Thoracic aorta (tissue), 2 donors: Measurements from ENCODE around the gene ATF6. TPM values are rescaled to one million over a fixed set of nuclear protein-coding genes. Genes with fewer than 3 reads are reported as not detected.

Source experiments
- ATAC-seq: fragments of 150-250 bp; one replicate; pipeline ENCODE4 v1.8.0; 2017; ENCODE audit warnings: low read depth; ENCODE audit not compliant: insufficient number of reproducible peaks, low FRiP score
- DNase-seq: peaks from one replicate; pipeline ENCODE4 v3.0.0-alpha.2; 2020; ENCODE audit warnings: low spot score
- H3K27ac ChIP-seq, 2 donors: fragments of 200-600 bp; sonication (generic); 1 replicate in 1 of 2; 2 replicates in 1 of 2; pipeline ENCODE4 v1.5.1; 2016; ENCODE audit warnings: mild to moderate bottlenecking in 2 of 2, moderate library complexity in 2 of 2
- H3K27me3 ChIP-seq: fragments of 200-600 bp; sonication (generic); replicated peaks from 2 replicates; pipeline ENCODE4 v1.6.0; 2016; ENCODE audit warnings: mild to moderate bottlenecking; ENCODE audit not compliant: insufficient read depth
- H3K36me3 ChIP-seq: fragments of 200-600 bp; sonication (generic); one replicate; pipeline ENCODE4 v1.5.1; 2016
- H3K4me1 ChIP-seq, 2 donors: fragments of 200-600 bp; sonication (generic); 1 replicate in 1 of 2; 2 replicates in 1 of 2; pipeline versions ENCODE4 v1.5.1 to v1.6.0; 2016; ENCODE audit warnings: low read depth in 2 of 2, mild to moderate bottlenecking in 1 of 2; ENCODE audit not compliant: control insufficient read depth in 1 of 2
- H3K4me3 ChIP-seq: fragments of 200-600 bp; sonication (generic); 2 replicates; pipeline ENCODE4 v1.5.1; 2016; ENCODE audit warnings: mild to moderate bottlenecking
- H3K9me3 ChIP-seq: fragments of 200-600 bp; sonication (generic); 2 replicates; pipeline ENCODE4 v1.5.1; 2016
- CTCF ChIP-seq: fragments of 200-600 bp; sonication (generic); IDR thresholded peaks from one replicate; pipeline ENCODE4 v1.5.1; 2019; ENCODE audit warnings: antibody characterized with exemption
- total RNA-seq, 2 donors: library from RNA; depleted of rRNA; stranded (reverse); fragments of >200 nt; gene quantifications; one replicate each; pipeline versions ENCODE4 v1.1.0 to v1.2.3, GENCODE V29; 2016

The ATF6 gene
- total RNA-seq, 2 donors from 2014 or later: 26.9 to 37.6 TPM

GRCh38 chr1:161921491-161921890 is 155.4 kb downstream of the ATF6 start:
- H3K36me3 ChIP-seq: no peaks in the 10 kb centered on the region
- no peak overlapping the region for H3K4me3 ChIP-seq
- ATAC-seq: no peak
- no peak for DNase-seq
- no peaks in the 10 kb centered on the region for H3K9me3 ChIP-seq
- no peaks in the 10 kb centered on the region for H3K27me3 ChIP-seq
- no peak for TF ChIP-seq CTCF
- H3K27ac ChIP-seq: no peak overlapping the region
- no peaks in the 10 kb centered on the region for H3K4me1 ChIP-seq

- no peak for ATAC-seq
- no peak overlapping the region for H3K4me3 ChIP-seq
- no peak for DNase-seq
These were observed 155.9 kb downstream of the ATF6 start for GRCh38 chr1:161921990-161922389.

GRCh38 chr1:161928056-161928455 is 161.9 kb downstream of the ATF6 start:
- Histone ChIP-seq H3K36me3 (no peaks in the 10 kb centered on the region), H3K27ac (no peak overlapping the region), H3K4me3 (no peak overlapping the region), H3K4me1 (peaks cover 20 to 40% of the 10 kb centered on the region in 2 donors), H3K9me3 (no peaks in the 10 kb centered on the region), H3K27me3 (no peaks in the 10 kb centered on the region)
- TF ChIP-seq CTCF: no peak
- DNase-seq (no peak), ATAC-seq (no peak)

More at GRCh38 chr1:161921990-161922389, 155.9 kb downstream of the ATF6 start:
- TF ChIP-seq CTCF: no peak
- Histone ChIP-seq H3K4me1 (no peaks in the 10 kb centered on the region), H3K9me3 (no peaks in the 10 kb centered on the region), H3K27me3 (no peaks in the 10 kb centered on the region), H3K36me3 (no peaks in the 10 kb centered on the region), H3K27ac (no peak overlapping the region)

GRCh38 chr1:161929137-161929536 is 163.0 kb downstream of the ATF6 start:
- no peak for ATAC-seq
- no peaks in the 10 kb centered on the region for H3K27me3 ChIP-seq
- peak overlapping the region; percentile 57 to 74 for H3K27ac ChIP-seq
- H3K9me3 ChIP-seq: no peaks in the 10 kb centered on the region
- no peaks in the 10 kb centered on the region for H3K36me3 ChIP-seq
- no peak overlapping the region for H3K4me3 ChIP-seq
- no peak for TF ChIP-seq CTCF
- peaks cover 24 to 40% of the 10 kb centered on the region in 2 donors for H3K4me1 ChIP-seq
- no peak for DNase-seq

- Histone ChIP-seq H3K4me1 (peaks cover 24 to 40% of the 10 kb centered on the region in 2 donors), H3K27me3 (no peaks in the 10 kb centered on the region), H3K4me3 (no peak overlapping the region), H3K9me3 (no peaks in the 10 kb centered on the region), H3K36me3 (no peaks in the 10 kb centered on the region), H3K27ac (peak overlapping the region; percentile 57 to 74)
- no peak for DNase-seq
- no peak for TF ChIP-seq CTCF
- no peak for ATAC-seq
These were observed 163.9 kb downstream of the ATF6 start for GRCh38 chr1:161930064-161930463.
